ACHN (cell line): ENCODE measurements around the gene PCDH17.

Source experiments
- DNase-seq: peaks from one replicate; pipeline ENCODE4 v3.0.0-alpha.2; 2015
- in situ Hi-C: cut with HindIII; loops from 2 replicates; pipeline ENCODE4 v1.10.0; 2017; ENCODE audit warnings: low sequenced_read_pairs, low pct_ligation_motif_present, low pct_unique_long_range_greater_than_20kb

Gene PCDH17

DNA sequence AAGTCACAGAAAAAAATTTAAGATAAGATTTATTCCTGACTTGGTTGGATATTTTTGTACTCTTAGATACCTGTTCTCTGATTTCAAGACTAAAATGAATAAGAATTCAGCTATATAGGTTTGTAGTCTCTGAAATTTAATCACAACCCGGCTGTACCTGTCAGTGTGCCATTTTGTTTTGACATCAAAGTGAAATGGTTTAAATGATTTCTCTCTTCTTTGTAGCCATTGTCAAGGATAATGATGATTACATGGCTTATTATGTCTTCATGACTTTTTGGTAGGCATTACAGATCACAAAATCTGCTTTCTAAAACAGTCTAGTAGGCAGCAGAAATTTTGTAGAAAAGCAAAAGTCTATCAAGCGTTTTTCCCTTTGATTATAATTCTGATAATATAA lies 72.5 kb downstream of the PCDH17 start:
- in situ Hi-C loops: no loop called here
- DNase-seq: no peak

DNA sequence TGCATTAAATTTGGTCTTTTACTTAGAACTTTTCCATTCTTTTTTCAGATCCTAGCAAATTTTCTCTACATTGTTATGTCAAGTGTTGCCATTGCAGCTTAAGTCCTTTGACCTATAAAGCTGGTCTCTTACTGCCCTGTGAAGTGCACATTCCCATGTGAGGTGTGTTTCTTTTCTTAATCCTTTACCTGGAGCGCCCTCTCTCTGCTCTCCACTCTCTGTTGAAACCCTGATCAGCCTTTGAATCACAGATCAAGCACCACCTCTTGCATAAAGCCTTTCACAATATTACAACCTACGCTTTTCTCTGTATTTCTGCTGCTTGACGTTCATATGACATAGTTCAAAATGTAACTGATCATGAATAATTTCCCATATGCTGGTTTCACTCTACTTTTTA lies 84.8 kb downstream of the PCDH17 start:
- DNase-seq: peak; percentile 20

DNA sequence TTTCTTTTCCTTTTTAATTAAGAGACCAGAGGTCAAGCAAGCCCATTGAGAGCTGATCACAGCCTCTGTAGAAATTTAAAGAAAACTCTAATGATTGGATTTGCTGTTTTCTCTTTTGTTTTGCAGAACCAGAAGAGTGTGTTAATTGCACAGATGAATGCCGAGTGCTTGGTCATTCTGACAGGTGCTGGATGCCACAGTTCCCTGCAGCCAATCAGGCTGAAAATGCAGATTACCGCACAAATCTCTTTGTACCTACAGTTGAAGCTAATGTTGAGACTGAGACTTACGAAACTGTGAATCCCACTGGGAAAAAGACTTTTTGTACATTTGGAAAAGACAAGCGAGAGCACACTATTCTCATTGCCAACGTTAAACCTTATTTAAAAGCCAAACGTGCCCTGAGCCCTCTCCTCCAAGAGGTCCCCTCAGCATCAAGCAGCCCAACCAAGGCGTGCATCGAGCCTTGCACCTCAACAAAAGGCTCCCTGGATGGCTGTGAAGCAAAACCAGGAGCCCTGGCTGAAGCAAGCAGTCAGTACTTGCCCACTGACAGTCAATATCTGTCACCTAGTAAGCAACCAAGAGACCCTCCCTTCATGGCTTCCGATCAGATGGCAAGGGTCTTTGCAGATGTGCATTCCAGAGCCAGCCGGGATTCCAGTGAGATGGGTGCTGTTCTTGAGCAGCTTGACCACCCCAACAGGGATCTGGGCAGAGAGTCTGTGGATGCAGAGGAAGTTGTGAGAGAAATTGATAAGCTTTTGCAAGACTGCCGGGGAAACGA lies 93.1 kb downstream of the PCDH17 start:
- in situ Hi-C loops: no loop called here
- DNase-seq: no peak

More for the DNA sequence above, 84.8 kb downstream of the PCDH17 start:
- in situ Hi-C loops: no loop called here

DNA sequence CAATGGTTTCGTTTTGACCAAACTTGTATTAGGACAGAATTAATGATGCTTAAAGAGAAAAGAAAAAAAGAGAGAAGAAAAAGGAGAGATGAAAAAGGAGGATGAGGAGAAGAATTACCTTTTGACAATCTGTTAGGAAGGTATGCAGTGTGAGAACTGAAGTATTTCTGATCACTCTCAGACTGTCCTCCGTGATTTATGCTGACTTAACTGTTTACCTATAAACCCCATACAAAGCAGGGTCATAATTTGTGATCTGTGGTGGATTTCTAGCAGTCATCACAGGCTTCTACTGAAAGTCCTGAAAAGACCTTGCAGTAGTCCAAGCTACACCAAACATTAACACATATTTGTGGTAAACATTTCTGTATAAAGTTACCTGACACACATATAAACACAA lies 93.9 kb downstream of the PCDH17 start:
- in situ Hi-C loops: no loop called here
- no peak for DNase-seq

DNA sequence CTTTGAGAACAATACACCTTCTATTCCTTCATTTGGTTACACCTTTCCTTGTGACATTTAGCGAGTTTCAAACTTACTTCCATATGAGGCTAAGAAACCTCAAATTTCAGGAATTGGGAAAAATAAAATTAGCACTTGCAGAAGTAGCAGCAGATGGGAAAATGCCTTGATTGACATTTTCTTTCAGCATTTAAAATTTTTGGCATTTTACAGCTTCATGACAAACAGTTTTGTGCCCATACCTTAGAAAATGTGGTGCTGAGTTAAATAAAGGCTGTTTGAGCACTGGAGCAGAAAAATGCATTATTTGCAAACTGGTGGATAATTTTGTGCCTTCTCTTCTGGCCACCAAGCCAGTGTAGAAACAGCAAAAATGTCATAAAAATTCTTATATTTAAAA lies 95.4 kb downstream of the PCDH17 start:
- in situ Hi-C loops: no loop called here
- no peak for DNase-seq

DNA sequence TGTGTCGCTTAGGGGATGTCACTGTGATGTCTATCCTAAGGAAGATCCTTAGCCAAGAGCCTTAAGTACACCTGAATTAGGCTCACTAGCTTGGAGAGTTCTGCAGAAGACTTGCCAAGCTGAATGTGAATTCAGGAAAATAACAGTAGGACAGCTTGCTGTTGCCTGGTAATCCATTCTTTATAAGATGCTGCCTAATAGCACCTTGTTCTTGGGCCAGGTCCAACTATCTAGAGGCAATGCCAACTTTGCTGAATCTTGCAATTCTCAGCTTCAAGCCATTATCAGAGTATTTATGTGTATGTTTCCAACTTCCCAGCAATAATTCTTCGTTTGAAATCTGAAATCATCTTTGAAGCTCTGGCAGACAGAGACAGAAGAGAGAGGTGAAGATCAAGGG lies 102.8 kb downstream of the PCDH17 start:
- in situ Hi-C loops: no loop called here

DNA sequence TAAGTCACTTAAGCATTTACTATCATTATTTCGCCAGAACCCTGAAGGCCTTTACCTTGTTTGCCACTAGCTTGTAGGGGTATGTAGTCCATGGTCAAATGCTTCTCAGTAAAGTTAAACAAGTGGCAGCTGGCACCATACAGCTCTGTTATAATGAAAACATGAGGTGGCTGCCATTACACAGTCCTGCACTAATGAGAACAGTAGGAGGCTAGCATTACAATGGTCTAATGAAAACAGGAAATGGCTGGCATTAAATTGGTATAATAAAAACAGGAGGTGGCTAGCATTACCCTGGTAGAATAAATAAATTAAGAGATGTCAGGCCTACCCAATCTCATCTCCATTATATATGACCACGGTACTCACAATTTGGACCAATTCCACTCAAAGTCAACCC lies 107.5 kb downstream of the PCDH17 start:
- DNase-seq: no peak
- in situ Hi-C loops: no loop called here

More for the DNA sequence above, 102.8 kb downstream of the PCDH17 start:
- no peak for DNase-seq

DNA sequence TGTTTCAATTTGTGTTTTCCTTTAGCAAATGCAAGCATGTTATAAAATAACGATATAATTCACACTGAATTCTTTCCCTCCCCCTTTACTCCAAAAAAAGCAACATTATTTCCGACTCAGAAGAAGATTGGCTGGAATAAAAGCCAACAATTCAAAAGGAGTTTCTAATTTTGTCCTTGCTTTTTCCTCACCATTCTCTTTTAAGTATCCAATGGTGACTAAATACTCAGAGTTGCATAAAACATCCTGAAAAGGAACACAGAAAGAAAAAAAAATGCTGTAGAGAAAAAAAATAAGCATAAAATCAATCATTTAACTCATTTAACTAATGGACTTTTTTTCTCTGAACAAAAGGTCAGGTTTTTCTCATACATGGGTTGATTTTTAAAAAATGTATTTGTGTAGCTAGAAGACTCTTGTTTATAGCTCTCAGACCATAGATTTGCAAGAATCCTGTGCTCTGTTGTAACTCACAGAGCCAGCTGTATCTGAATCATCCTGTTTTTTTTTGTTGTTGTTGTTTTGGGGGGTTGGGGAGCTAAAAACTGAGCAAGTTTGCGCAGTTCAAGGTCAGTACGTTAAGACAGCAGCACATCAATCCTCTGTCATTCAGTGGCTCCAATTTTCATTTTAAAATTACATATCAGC lies 108.1 kb downstream of the PCDH17 start:
- no peak for DNase-seq
- in situ Hi-C loops: no loop called here

DNA sequence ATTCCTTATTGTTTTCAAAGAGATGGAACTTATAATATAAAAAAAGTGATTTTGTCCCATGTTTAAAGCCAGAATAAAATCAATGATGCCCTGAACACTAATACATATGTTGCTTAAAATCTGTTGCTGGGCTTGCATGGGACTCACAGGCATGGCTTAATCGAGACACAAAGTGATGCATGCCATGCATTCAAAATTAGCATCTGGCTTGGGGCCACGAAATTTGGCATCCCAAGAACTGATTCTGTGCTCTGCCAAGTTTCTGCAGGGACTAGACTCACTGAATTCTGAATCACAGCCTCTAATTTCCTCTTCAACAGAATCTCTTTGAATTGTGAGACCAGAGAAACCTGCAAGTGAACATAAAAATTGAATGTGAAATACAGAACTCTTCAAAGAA lies 109.2 kb downstream of the PCDH17 start:
- DNase-seq: no peak
- in situ Hi-C loops: no loop called here

DNA sequence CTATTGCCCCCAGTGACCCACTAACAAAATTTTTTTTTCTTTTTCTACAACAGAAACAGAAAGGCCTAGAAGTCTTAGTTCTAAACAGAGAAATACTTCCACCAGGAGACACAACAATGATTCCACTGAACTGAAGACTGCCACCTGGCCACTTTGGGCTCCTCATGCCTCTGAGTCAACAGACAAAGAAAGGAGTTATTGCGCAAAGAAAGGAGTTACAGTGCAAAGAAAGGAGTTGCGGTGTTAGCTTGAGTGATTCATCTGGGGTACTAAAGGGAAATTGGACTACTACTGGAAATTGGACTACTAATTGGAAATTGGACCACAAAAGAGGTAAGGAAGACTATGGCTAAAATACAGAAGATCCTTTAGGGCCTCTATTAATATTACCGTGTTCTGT lies 116.6 kb downstream of the PCDH17 start:
- in situ Hi-C loops: no loop called here
- DNase-seq: no peak

DNA sequence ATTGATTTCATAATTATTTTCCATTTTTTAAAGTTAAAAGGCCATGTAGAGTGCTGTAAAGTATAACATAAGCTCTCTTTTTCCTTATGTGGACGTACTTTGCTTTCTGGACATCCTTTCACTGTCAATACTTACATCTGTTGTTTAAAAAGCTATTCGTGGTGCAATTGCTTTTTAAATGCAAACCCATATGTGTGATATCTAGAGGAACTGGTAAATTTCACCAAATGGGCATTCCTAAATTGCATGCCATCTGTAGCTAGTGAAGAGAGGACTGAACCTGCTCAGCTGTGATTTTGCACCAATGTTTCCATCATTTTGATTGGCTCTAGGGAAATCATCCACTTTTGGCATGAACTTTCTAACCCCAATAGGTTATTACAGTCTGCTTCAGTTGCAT lies 129.4 kb downstream of the PCDH17 start:
- in situ Hi-C loops: no loop called here
- DNase-seq: no peak

DNA sequence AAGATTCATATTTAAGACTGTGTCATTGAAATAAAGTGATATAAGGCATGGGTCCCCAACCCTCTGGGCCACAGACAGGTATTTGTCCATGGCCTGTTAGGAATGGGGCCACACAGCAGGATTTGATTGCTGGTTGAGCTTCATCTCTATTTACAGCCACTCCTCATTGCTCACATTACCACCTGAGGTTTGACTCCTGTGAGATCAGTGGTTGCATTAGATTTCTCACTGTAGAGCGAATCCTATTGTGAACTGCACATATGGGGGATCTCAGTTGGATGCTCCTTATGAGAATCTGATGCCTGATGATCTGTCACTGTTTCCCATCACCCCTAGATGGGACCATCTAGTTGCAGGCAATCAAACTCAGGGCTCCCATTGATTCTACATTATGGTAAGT lies 132.1 kb downstream of the PCDH17 start:
- no peak for DNase-seq
- in situ Hi-C loops: no loop called here
